ENCODE measurements around the gene CCDC177.
A peak's percentile ranks its signal among the peaks of the same experiment; 100 is the strongest.

Gene CCDC177

DNA sequence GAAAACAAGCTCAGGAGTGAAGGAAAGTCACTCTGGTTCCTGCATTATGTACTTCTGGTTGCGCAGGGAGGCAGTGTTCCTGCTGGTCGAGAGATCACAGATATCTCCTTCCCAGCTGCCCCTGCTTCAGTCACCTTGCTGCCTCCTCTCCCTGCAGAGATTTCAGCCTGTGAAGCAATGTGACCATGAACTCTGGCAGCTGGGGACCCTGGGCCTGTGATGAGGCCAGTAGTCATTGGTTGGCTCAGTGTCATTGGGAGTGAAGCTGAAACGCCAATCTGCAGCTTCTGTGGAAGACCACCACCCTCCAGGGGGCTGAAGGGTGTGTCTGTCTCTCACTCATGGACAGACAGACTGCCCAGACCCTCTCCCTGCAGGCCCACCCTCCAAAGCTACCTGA, 45.1 kb downstream of the CCDC177 start:
- Histone ChIP-seq H4K91ac (ENCODE audit: low read depth, low read length, poor library complexity) (no peak overlapping the region), H3K79me1 (ENCODE audit: low read depth, low read length) (no peaks in the 10 kb centered on the region), H3K4me3 (ENCODE audit: low read length in 2 of 2) (no peak overlapping the region)

GRCh38 chr14:69528930-69529329, 45.7 kb downstream of the CCDC177 start:
- Histone ChIP-seq H2AK5ac (ENCODE audit: low read depth, low read length) (peak overlapping the region; percentile 49), H3K4me1 (ENCODE audit: control insufficient read depth in 2 of 2, insufficient read depth in 1 of 2, low read depth in 1 of 2, low read length in 2 of 2) (no peaks in the 10 kb centered on the region), H3K14ac (ENCODE audit: low read length) (peak overlapping the region; percentile 38), H3K4ac (ENCODE audit: low read length) (peak overlapping the region; percentile 18), H3K4me3 (ENCODE audit: low read length in 2 of 2) (no peak overlapping the region), H4K8ac (ENCODE audit: low read depth, low read length) (no peak overlapping the region), H3K4me2 (ENCODE audit: insufficient read depth, low read length, poor library complexity, severe bottlenecking) (no peak overlapping the region), H3K18ac (ENCODE audit: low read length) (peak overlapping the region; percentile 34), H3K9me3 (replicated peaks in 1 of 2; ENCODE audit: control insufficient read depth in 2 of 2, insufficient read depth in 1 of 2, low read depth in 1 of 2, low read length in 2 of 2) (no peaks in the 10 kb centered on the region), H3K36me3 (replicated peaks in 1 of 2; ENCODE audit: control insufficient read depth in 2 of 2, insufficient read depth in 2 of 2, low read length in 2 of 2) (no peaks in the 10 kb centered on the region), H3K27me3 (ENCODE audit: control insufficient read depth in 3 of 3, insufficient read depth in 3 of 3, low read depth in 1 of 3, low read length in 3 of 3) (peaks cover 0 to 44% (median 0%) of the 10 kb centered on the region in 3 experiments), H2BK120ac (ENCODE audit: low read depth, low read length) (peak overlapping the region; percentile 19), H3K27ac (replicated peaks; ENCODE audit: low read length) (no peak overlapping the region), H2BK15ac (ENCODE audit: low read length) (peak overlapping the region; percentile 76), H2BK5ac (ENCODE audit: low read length) (peak overlapping the region; percentile 48), H4K91ac (ENCODE audit: low read depth, low read length, poor library complexity) (no peak overlapping the region), H3K79me1 (ENCODE audit: low read depth, low read length) (no peaks in the 10 kb centered on the region), H3K9ac (ENCODE audit: low read depth, low read length, poor library complexity) (no peak overlapping the region), H2BK12ac (ENCODE audit: low read length) (no peak overlapping the region), H2AFZ (ENCODE audit: low read length) (no peak overlapping the region), H3K23ac (ENCODE audit: low read depth, low read length, poor library complexity) (no peak overlapping the region)
- WGBS, 2 donors (ENCODE audit: extremely low coverage in 2 of 2, insufficient read length in 2 of 2, insufficient replicate concordance in 1 of 2), result no CpG with 5 or more reads among the region's 5 CpGs
- DNase-seq (ENCODE audit: low spot score), result no peak

More for the DNA sequence above, 45.1 kb downstream of the CCDC177 start:
- Histone ChIP-seq H4K8ac (ENCODE audit: low read depth, low read length) (no peak overlapping the region), H2BK12ac (ENCODE audit: low read length) (no peak overlapping the region), H3K9ac (ENCODE audit: low read depth, low read length, poor library complexity) (no peak overlapping the region), H2AK5ac (ENCODE audit: low read depth, low read length) (no peak overlapping the region), H3K18ac (ENCODE audit: low read length) (no peak overlapping the region), H3K27me3 (ENCODE audit: control insufficient read depth in 3 of 3, insufficient read depth in 3 of 3, low read depth in 1 of 3, low read length in 3 of 3) (peaks cover 0 to 44% (median 0%) of the 10 kb centered on the region in 3 experiments), H3K4me2 (ENCODE audit: insufficient read depth, low read length, poor library complexity, severe bottlenecking) (no peak overlapping the region), H3K9me3 (replicated peaks in 1 of 2; ENCODE audit: control insufficient read depth in 2 of 2, insufficient read depth in 1 of 2, low read depth in 1 of 2, low read length in 2 of 2) (no peaks in the 10 kb centered on the region), H3K23ac (ENCODE audit: low read depth, low read length, poor library complexity) (no peak overlapping the region), H3K4me1 (ENCODE audit: control insufficient read depth in 2 of 2, insufficient read depth in 1 of 2, low read depth in 1 of 2, low read length in 2 of 2) (no peaks in the 10 kb centered on the region), H2BK5ac (ENCODE audit: low read length) (no peak overlapping the region), H3K27ac (replicated peaks; ENCODE audit: low read length) (no peak overlapping the region), H2BK15ac (ENCODE audit: low read length) (no peak overlapping the region), H3K14ac (ENCODE audit: low read length) (no peak overlapping the region), H2AFZ (ENCODE audit: low read length) (no peak overlapping the region), H2BK120ac (ENCODE audit: low read depth, low read length) (no peak overlapping the region), H3K36me3 (replicated peaks in 1 of 2; ENCODE audit: control insufficient read depth in 2 of 2, insufficient read depth in 2 of 2, low read length in 2 of 2) (no peaks in the 10 kb centered on the region), H3K4ac (ENCODE audit: low read length) (no peak overlapping the region)
- no CpG with 5 or more reads among the region's 3 CpGs for WGBS, 2 donors (ENCODE audit: extremely low coverage in 2 of 2, insufficient read length in 2 of 2, insufficient replicate concordance in 1 of 2)
- DNase-seq (ENCODE audit: low spot score), result no peak

- Histone ChIP-seq H4K91ac (ENCODE audit: low read depth, low read length, poor library complexity) (no peak overlapping the region), H3K79me1 (ENCODE audit: low read depth, low read length) (no peaks in the 10 kb centered on the region), H2AK5ac (ENCODE audit: low read depth, low read length) (no peak overlapping the region), H2BK5ac (ENCODE audit: low read length) (peak overlapping the region; percentile 48), H2BK12ac (ENCODE audit: low read length) (peak overlapping the region; percentile 80), H3K36me3 (replicated peaks in 1 of 2; ENCODE audit: control insufficient read depth in 2 of 2, insufficient read depth in 2 of 2, low read length in 2 of 2) (no peaks in the 10 kb centered on the region), H3K14ac (ENCODE audit: low read length) (no peak overlapping the region), H3K4me2 (ENCODE audit: insufficient read depth, low read length, poor library complexity, severe bottlenecking) (no peak overlapping the region), H2AFZ (ENCODE audit: low read length) (no peak overlapping the region), H3K27me3 (ENCODE audit: control insufficient read depth in 3 of 3, insufficient read depth in 3 of 3, low read depth in 1 of 3, low read length in 3 of 3) (peaks cover 0 to 43% (median 0%) of the 10 kb centered on the region in 3 experiments), H4K8ac (ENCODE audit: low read depth, low read length) (no peak overlapping the region), H3K9me3 (replicated peaks in 1 of 2; ENCODE audit: control insufficient read depth in 2 of 2, insufficient read depth in 1 of 2, low read depth in 1 of 2, low read length in 2 of 2) (no peaks in the 10 kb centered on the region), H3K4ac (ENCODE audit: low read length) (no peak overlapping the region), H3K4me3 (ENCODE audit: low read length in 2 of 2) (no peak overlapping the region), H2BK15ac (ENCODE audit: low read length) (peak overlapping the region; percentile 76), H3K18ac (ENCODE audit: low read length) (peak overlapping the region; percentile 8), H3K9ac (ENCODE audit: low read depth, low read length, poor library complexity) (no peak overlapping the region), H3K4me1 (ENCODE audit: control insufficient read depth in 2 of 2, insufficient read depth in 1 of 2, low read depth in 1 of 2, low read length in 2 of 2) (no peaks in the 10 kb centered on the region), H3K27ac (replicated peaks; ENCODE audit: low read length) (no peak overlapping the region), H3K23ac (ENCODE audit: low read depth, low read length, poor library complexity) (peak overlapping the region; percentile 18), H2BK120ac (ENCODE audit: low read depth, low read length) (no peak overlapping the region)
- DNase-seq (ENCODE audit: low spot score), result no peak
- no CpG with 5 or more reads among the region's 9 CpGs for WGBS, 2 donors (ENCODE audit: extremely low coverage in 2 of 2, insufficient read length in 2 of 2, insufficient replicate concordance in 1 of 2)
Measured at GRCh38 chr14:69528143-69528542, 46.5 kb downstream of the CCDC177 start.

- Histone ChIP-seq H4K91ac (ENCODE audit: low read depth, low read length, poor library complexity) (no peak overlapping the region), H3K4me1 (ENCODE audit: control insufficient read depth in 2 of 2, insufficient read depth in 1 of 2, low read depth in 1 of 2, low read length in 2 of 2) (no peaks in the 10 kb centered on the region), H3K4me3 (ENCODE audit: low read length in 2 of 2) (no peak overlapping the region), H3K23ac (ENCODE audit: low read depth, low read length, poor library complexity) (peak overlapping the region; percentile 44), H3K36me3 (replicated peaks in 1 of 2; ENCODE audit: control insufficient read depth in 2 of 2, insufficient read depth in 2 of 2, low read length in 2 of 2) (no peaks in the 10 kb centered on the region), H3K27ac (replicated peaks; ENCODE audit: low read length) (no peak overlapping the region), H2BK120ac (ENCODE audit: low read depth, low read length) (no peak overlapping the region), H2AFZ (ENCODE audit: low read length) (no peak overlapping the region), H4K8ac (ENCODE audit: low read depth, low read length) (no peak overlapping the region), H2BK5ac (ENCODE audit: low read length) (no peak overlapping the region), H3K79me1 (ENCODE audit: low read depth, low read length) (no peaks in the 10 kb centered on the region), H2BK15ac (ENCODE audit: low read length) (no peak overlapping the region), H3K9me3 (replicated peaks in 1 of 2; ENCODE audit: control insufficient read depth in 2 of 2, insufficient read depth in 1 of 2, low read depth in 1 of 2, low read length in 2 of 2) (no peaks in the 10 kb centered on the region), H3K18ac (ENCODE audit: low read length) (peak overlapping the region; percentile 77), H3K4ac (ENCODE audit: low read length) (no peak overlapping the region), H3K27me3 (ENCODE audit: control insufficient read depth in 3 of 3, insufficient read depth in 3 of 3, low read depth in 1 of 3, low read length in 3 of 3) (peaks cover 0 to 40% (median 0%) of the 10 kb centered on the region in 3 experiments), H3K9ac (ENCODE audit: low read depth, low read length, poor library complexity) (no peak overlapping the region), H2BK12ac (ENCODE audit: low read length) (peak overlapping the region; percentile 80), H3K14ac (ENCODE audit: low read length) (no peak overlapping the region), H2AK5ac (ENCODE audit: low read depth, low read length) (no peak overlapping the region), H3K4me2 (ENCODE audit: insufficient read depth, low read length, poor library complexity, severe bottlenecking) (no peak overlapping the region)
- no peak for DNase-seq (ENCODE audit: low spot score)
- WGBS, 2 donors (ENCODE audit: extremely low coverage in 2 of 2, insufficient read length in 2 of 2, insufficient replicate concordance in 1 of 2), result no CpG with 5 or more reads among the region's 14 CpGs
Measured at GRCh38 chr14:69527635-69528034, 47.0 kb downstream of the CCDC177 start.

All from neuronal stem cell (in vitro differentiated cells).